NCI-H82 (cell line): ENCODE data around the gene C6.

Source experiments
- DNase-seq: peaks from one replicate; lab custom pipeline; 2025; lab: John Stamatoyannopoulos, UW

Gene C6

GRCh38 chr5:41120600-41120999 lies 92.7 kb downstream of the C6 start:
- no peak for DNase-seq

DNA sequence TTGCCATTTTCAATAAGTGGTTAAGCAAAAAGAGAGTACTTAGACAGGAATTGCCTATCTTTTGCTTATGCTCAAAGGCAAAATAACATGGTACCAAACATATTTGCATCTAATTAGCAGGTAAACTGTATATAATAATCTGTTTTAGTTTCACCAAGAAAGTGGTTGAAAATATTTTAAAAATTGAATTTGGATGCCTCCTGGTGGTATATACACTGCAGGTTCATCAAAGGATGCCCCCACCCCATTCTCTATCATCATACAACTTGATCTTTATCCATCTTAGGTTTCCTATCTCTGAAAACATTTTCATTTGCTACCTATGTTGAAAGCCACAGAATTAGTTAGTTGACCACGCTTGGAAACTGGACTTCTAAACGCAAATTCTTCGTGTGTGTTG lies 95.2 kb downstream of the C6 start:
- no peak for DNase-seq

- no peak for DNase-seq
Measured at GRCh38 chr5:41115281-41115680, 98.1 kb downstream of the C6 start.

DNA sequence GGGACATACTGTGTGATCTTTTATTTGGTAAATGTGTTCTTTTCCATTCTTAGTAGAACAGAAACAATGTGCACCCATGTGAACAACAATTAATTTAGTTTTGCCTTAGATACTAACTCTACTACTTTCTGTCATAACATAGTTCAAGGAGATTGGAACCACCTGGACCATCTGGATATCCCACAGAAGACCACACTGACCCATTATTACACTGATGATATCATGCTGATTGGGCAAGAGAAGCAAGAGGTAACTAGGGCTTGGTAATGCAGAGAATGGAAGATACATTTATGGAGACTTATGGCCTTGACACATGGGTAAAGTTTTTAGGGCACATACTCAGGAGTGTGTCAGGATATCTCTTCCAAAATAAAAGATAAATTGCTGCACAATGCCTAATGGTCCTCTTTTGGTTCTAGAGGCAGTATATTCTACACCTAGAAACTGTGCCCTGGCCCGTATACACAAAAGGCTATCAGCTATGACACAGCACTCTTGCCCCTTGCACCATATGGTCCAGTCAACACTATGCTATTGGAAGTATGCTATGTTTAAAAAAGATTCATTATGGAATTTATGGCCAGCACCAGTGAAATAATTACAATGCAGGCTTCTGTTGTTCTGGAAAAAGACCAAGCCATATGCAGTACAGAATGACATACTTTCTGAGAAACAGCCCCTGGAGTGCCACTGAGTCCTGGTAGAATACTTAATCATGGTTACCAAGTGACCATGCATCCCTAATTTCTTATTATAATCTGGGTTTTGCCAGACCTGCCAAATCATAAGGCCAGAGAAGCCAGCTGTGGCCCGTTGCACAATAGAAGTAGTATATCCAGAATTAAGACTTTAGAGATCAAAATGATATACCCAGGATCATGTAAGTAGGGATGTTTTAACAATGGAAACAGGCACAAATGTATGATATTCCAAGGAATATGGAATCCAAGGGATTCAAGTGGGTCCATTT lies 100.6 kb downstream of the C6 start:
- DNase-seq = no peak

- no peak for DNase-seq
Measured at GRCh38 chr5:41109186-41109585, 104.1 kb downstream of the C6 start.

DNA sequence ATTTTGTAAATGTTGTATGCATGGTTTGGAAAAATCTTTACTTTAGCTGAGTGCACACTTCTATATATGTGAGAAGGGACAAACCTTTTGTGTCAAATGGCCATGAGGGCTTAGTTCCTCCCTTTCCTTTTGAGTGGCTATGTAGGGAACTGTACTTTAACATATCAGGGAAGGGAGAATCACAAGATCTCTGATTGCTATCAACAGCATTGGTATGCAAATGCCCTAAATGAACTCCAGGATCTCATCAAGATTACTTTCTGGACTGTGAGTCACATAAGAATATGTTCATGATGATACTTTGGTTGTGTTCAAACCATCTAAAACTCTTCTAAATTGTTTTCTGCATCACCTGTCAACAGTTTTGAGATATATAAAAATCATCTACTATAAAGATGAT lies 111.0 kb downstream of the C6 start:
- DNase-seq = no peak

DNA sequence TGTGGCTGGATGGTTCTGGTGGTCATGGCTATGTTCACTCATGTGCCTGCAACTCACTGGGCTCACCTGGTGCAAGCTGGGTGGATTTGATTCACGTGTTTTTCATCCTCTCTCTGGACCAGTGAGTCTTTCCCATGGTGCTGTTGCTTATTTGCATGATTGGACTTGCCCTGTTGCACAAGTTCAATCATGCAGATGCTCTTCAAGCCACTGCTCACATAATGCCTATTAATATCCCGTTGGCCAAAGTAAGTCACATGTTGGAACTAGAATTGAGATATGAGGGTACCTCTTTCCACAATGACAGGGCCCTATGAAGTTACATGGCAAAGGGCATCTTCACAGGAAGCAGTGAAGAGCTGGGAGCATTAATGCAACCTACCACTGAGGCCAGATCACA lies 115.7 kb downstream of the C6 start:
- no peak for DNase-seq

DNA sequence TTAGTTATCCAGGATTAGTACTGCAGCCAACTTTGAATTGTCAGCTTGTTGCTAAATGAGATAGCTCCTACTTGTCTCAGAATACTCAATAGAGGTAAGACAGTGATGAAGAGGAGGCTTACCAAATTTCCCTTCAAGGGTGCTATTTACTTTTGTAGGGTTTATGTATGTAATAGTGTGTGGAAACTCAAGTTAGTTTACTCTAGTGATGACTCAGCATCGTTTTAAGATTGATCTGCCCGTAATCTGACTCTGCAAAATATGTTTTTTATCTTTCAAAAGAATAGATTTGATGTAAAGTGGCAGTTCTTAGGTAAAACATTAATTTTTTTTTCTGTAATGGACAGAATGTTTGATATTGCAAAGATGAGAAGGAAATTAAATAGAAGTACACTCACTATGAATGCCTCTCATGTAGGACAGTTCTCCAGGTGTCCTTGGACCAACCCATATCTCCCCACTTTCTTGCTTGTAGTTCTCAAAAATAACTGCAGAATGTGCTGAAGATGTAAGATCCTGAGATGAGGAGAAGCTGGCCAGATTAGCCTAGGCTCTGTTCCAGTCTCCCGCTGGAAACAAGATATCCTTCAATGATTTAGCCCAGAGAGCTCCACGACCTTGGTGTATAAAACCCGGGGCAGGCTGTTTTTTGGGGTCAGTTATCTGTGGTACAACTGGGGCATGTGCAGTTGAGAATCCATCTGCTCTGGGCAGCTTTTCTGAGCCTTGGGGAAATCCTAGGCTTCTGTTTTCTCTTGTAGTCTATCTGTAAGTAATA lies 117.8 kb downstream of the C6 start:
- DNase-seq = no peak

GRCh38 chr5:41094871-41095270 lies 118.5 kb downstream of the C6 start:
- no peak for DNase-seq

- DNase-seq = no peak
Measured at GRCh38 chr5:41093803-41094202, 119.5 kb downstream of the C6 start.
